GM19328 (cell line): ENCODE measurements around the gene CHSY3.
"Not testable (repeated sequence)": the region's sequence is repeated elsewhere in the genome, so short reads cannot be mapped to it uniquely, and the experiment has no call there.

Experiments
- ATAC-seq: cut with Tn5 transposase; IDR thresholded peaks from one replicate; pipeline ENCODE4 v1.9.1; 2021; ENCODE audit warnings: mild to moderate bottlenecking, moderate library complexity; ENCODE audit not compliant: unreplicated experiment

CHSY3 gene

DNA sequence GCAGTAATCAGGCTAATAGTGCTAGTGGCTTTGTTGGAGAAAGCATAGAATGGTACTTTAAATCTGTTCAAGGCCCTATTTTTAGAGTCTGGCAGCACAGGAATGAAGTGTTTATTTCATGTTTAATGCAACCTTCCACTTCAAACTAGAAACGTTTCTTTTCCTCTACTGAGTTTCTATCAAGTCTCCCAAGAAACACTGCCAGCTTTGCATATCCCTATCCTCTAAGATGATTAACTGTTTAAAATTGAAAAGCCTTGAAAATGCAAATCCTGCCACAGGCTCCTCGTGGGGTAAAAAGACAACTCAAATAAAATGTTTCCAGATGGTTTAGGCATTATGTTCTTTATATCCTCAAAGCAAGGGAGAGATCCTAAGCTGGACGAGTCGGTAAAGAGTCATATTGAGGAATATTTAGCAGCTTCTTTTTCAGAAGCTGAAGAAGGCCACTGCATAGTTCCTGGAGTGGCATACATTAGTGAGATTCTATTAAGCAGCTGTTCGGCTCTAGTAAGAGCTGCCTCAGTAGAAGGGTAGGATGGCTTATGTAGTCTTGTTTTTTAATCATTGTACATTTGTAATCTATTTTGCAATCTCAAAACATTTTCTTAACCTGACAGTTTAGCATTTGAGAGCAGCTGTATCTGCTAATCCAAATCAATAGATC lies 251.2 kb downstream of the CHSY3 start:
- no peak for ATAC-seq

DNA sequence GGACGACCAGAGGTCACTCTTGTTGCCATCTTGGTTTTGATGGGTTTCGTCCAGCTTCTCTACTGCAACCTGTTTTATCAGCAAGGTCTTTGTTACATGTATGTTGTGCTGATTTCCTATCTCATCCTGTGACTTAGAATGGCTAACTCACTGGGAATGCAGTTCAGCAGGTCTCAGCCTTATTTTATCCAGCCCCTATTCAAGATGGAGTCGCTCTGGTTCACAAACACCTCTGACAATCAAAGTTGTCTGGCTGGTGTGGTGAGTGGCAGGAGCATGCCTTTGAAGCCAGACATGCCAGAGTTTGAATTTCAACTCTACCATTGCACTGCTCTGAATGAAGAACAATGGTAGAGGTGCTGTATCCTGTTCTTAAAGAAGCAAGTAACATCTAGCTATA lies 253.8 kb downstream of the CHSY3 start:
- ATAC-seq: no peak

DNA sequence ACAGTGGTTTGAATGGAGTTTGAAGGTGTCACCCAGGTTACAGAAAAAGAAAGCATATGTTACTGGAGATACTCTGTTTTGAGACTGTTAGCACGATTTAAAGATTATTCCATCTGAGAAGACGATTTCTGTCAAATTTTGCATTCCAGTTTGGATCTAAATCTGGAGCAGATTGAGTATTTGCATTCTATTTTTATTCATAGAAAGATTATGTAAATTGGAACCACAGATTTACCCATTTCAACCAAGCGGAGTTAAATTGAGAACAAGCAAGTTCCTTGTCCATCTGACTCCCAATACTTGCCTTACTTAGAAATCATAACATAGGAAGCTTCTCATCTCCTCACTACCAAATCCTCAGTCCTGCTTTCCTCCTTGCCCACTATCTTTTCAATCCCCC lies 255.7 kb downstream of the CHSY3 start:
- no peak for ATAC-seq

DNA sequence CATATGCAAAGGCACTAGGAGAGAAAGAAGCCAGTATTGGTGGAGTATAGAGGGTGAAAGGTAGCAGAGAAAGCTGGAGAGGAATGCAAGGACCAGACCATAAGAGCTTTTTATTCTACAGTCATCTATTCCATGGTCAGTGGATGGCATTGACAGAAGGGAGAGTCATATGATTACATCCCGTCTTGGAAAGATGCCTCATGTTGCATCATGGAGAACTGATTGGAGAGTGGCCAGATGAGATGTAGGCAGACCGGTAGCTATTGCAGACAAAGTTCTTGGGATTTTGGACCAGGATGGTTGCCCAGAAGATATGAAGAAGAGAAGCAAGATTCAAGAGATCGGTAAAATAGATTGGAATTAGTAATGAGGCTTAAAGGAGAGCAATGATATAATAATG lies 260.7 kb downstream of the CHSY3 start:
- no peak for ATAC-seq

DNA sequence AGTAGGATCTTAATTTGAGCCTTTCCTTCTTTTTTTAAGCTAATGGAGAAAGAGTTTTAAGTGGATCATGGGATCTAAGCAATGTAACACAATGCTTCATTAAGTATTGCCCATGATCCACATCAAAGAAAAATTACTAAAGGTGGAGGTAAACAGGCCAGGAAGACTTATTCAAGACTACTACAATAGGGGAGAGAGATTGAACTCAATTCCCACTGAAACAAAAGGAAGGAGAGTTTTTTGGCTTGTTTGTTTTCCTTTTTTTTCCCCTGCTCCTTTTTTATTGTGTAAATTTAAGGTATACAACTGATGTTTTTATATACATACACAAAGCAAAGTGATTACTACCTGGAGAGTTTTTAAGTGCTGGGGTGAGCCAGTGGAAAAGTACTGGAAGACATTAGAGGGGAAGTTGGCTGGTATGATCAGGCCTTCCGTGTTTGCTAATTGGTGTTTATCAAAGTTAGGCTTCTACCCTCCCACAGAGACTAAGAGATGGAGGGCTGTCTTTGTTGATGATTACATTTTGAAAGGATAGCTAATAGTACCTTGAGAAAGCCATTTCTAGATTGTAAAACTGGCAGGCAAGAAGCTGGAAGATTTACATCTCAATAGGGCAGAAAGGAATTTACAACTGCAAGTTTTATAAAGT lies 262.7 kb downstream of the CHSY3 start:
- ATAC-seq: no peak

DNA sequence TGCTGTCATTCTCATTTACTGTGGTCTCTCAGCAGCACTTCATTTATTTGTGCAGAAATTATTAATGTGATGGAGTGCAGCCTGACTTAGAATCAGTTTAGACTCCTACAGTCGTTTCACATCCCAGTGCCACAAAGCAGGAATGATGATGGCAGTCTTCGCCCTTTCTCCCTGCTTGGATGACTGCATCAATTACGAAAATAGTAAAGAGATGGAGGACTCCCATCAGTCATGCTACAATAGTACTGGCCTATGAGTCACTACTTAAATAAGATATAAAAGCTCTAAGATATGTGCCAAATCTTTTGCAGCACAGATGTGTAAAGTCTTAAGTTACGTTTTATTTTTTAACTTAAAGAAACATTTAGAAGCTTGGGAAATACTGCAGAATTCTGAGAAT lies 263.9 kb downstream of the CHSY3 start:
- ATAC-seq: no peak

DNA sequence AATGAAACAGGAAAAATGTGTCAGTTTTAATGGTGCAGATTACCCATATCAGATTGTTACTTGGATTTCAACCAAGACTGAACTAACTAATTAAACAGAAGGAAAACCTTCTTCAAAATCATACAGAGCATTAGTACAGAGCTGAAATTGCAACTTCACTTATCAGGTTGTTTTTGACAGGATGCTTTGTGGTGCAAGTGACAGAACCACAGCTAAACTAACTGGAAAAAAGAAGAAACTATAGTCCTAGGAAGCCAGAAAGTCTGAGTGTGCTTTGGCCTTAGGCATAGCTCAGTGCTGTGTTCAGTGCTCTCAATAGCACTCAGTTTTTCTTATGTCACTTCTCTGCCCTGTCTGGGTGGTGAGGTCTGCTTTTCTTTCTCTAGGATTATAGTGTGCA lies 267.4 kb downstream of the CHSY3 start:
- ATAC-seq: no peak

DNA sequence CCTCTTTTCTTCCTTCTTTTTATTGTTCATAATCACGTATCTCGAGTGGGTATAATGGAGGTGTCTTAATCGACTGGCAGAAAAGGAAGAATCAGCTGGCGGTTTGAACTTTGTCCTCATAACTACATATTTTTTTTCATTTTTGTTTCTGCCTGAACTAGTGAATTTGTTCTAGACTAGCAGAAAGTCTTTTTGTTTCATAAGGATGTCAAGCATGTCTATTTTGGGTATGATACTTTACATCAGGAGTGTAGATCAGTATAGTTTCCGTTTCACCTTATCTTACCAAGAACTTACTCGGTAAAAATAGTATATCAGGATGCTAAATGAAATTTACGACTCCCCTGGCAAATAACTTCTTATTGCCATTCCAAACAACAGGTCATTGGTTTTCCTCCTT lies 278.9 kb downstream of the CHSY3 start:
- no peak for ATAC-seq

DNA sequence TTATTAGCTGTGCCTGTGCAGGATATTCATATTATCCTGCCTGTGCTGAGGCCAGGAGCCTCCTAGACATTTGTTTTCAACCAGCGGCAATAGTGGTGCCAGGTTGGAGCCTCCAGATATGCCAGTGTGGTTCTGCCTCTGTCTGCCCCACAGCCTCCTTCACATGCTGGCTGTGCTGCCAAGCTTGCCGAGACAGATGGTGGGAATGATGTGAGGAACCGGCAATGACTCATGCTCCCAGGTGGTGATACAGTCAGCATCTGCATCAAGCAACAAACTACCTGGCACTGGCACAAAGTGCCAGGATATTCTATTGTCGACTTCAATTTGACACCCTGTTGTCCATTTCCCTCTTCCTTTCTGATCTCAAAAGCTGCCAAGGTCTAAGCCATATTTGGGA lies 285.7 kb downstream of the CHSY3 start:
- no peak for ATAC-seq

DNA sequence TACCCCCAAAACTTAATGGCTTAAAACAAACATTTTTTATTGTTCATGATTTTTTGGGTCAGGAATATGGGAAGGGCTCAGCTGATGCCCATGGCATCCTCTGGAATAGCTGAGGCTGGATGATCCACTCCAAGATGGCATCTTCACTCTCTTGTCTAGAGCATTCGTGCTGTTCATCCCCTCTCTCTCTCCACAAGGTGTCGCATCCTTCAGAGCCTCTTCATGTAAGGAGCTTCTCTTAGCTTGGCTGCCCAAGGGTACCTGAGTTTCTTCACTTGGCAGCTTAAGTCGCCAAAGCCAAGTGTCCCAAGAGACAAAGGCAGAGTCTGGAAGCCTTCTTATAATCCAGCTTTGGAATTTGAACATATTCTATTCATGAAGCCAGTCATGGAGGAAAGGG lies 294.7 kb downstream of the CHSY3 start:
- peak; percentile 81 for ATAC-seq

DNA sequence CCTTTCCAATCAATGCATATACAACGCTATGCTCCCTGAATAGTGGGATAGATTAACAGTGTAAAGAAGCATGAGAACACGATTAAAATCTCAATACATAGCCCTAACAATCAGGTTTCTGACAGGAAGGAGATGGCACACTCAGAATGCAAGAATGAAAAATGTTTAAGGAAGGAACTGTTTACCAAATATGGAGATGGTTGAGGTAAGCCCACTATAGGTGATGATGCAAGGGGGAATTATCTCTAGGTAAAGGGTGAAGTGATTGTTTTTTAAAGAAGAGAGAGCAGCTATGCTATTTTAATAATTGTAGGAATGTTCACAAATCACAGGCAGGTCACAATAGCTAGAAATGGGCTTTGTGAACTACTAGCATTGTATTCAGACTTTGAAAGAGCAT lies 302.4 kb downstream of the CHSY3 start:
- no peak for ATAC-seq

DNA sequence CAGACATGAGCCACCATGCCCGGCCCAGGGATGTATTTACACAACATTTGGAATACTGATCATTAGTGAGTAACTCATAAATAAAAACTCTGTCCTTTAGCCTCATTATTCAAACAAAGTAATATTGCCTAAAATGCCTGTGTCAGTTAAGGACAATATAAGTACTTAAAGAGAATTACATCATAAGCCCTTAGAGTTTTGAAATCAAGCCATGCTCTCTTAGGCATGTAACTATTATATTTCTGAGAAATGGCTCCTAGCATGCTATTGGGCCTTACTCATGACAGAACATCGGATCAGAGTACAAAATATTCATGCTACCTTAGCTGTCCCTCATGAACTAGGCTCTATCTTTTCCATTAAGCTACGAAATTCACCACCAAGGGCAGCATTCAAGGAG lies 309.3 kb downstream of the CHSY3 start:
- ATAC-seq: no peak

DNA sequence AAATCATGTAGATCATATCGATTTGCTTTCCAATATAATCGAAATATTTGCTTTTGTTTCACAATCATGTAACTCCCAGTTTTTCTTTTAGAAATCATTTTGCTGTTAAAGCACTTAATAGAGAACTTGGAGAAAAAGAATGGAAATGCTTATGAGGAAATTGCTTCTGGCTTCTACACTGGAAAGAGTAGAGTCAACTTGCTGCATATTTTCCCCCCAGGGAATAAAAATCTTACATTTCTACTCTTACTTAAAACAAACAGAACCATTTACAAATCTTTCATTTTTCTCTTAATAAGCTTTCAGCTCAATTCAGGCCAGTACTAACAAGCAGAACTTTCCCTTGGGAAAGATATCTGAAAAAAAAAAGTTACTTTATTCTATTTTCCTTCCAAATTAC lies 312.0 kb downstream of the CHSY3 start:
- no peak for ATAC-seq

DNA sequence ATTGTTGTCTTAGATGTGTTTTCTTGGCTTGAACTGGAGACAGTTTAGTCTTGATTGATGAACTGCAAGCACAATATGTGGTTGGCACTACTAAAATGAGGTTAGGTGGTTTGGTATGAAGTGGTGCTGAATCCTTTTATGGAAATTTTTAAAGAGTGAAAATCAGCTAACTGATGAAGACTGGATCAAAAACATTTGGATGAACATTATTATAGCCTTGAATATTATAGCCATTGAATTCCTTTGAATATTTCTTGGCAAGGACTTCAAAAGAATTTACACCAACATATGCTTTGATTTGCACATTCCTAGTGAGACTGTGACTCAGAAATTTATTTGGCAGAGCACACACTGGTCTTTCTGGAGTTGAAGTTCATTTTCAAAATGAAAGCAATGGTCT lies 318.3 kb downstream of the CHSY3 start:
- no peak for ATAC-seq

DNA sequence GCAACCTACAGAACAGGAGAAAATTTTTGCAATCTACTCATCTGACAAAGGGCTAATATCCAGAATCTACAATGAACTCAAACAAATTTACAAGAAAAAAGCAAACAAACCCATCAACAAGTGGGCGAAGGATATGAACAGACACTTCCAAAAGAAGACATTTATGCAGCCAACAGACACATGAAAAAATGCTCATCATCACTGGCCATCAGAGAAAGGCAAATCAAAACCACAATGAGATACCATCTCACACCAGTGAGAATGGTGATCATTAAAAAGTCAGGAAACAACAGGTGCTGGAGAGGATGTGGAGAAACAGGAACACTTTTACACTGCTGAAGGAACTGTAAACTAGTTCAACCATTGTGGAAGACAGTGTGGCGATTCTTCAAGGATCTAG lies 322.3 kb downstream of the CHSY3 start:
- ATAC-seq: not testable (repeated sequence)

DNA sequence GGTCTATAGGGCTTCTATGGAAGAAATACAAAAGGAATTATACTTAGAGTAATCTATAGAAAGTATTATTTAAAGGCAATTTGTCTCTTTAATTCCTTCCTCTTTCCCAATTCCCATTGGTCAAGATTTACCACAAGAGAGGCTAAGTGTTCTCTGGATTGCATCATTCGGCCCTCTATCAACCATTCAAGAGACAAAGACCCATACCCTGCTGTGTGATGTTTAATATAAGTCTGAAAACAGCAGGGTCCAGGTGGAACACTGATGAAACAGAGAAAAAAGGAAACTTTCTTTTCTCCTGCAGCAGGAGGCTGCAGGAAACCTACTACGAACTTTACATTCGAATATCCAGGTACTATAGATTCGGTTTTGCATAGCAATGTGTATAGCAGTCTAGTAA lies 323.4 kb downstream of the CHSY3 start:
- ATAC-seq: no peak

DNA sequence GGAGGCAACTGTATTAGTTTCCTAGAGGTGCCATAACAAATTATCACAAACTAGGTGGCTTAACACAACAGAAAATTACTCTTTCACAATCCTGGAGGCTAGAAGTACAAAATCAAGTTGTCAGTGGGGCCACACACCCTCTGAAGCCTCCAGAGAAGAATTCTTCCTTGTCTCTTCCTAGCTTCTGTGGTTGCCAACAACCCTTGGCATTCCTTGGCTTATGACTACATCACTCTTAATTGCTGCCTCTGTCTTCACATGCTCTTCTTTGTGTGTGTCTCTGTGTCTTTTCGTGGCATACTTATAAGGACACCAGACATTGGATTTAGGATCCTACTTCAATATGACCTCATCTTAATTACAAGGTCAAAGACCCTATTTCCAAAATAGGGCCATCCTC lies 327.5 kb downstream of the CHSY3 start:
- ATAC-seq: no peak

DNA sequence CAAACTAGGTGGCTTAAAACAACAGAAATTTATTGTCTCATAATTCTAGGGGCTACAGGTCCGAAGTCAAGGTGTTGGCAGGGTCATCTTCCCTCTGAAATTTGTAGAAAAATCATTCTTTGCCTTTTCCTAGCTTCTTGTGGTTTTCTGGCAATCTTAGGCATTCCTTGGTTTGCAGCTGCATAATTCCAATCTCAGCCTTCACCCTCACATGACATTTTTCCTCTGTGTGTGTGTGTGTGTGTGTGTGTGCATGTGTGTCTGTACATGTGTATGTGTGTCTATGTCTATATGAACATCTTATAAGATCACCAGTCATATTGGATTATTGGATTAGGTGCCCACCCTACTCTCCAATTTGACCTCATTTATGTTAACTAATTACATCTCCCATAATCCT lies 330.6 kb downstream of the CHSY3 start:
- no peak for ATAC-seq
